Fibroblast of mammary gland (primary cell): ENCODE data around the gene NR1H2.

ENCODE experiments used
- DNase-seq: peaks from one replicate; pipeline ENCODE4 v3.0.0-alpha.2; 2010; ENCODE audit warnings: low read depth
- H3K4me3 ChIP-seq: 2 replicates; pipeline ENCODE4 v1.5.1; 2011; ENCODE audit warnings: low read depth, mild to moderate bottlenecking, low read length, moderate library complexity; ENCODE audit not compliant: control insufficient read depth
- CTCF ChIP-seq: conservative IDR thresholded peaks from 2 replicates; pipeline ENCODE4 v1.5.1; 2011; ENCODE audit warnings: low read depth, low read length, inconsistent platforms; ENCODE audit not compliant: control insufficient read depth, insufficient read depth

NR1H2 gene

GRCh38 chr19:50422397-50423278 lies 46.4 kb downstream of the NR1H2 start:
- TF ChIP-seq CTCF = no peak
- no peak overlapping the region for H3K4me3 ChIP-seq
- DNase-seq = no peak

GRCh38 chr19:50423279-50424113 lies 47.2 kb downstream of the NR1H2 start:
- no peak for TF ChIP-seq CTCF
- H3K4me3 ChIP-seq = no peak overlapping the region
- DNase-seq = no peak

- no peak for DNase-seq
- H3K4me3 ChIP-seq = no peak overlapping the region
- TF ChIP-seq CTCF = no peak
Observed at GRCh38 chr19:50425581-50425980, 49.3 kb downstream of the NR1H2 start.

- peak overlapping the region; percentile 7 for H3K4me3 ChIP-seq
- no peak for TF ChIP-seq CTCF
- DNase-seq = no peak
Observed at GRCh38 chr19:50427318-50427925, 51.2 kb downstream of the NR1H2 start.

- DNase-seq = peak; percentile 70
- no peak for TF ChIP-seq CTCF
- peak overlapping the region; percentile 7 for H3K4me3 ChIP-seq
Observed at GRCh38 chr19:50427997-50428425, 51.8 kb downstream of the NR1H2 start.

- no peak overlapping the region for H3K4me3 ChIP-seq
- no peak for TF ChIP-seq CTCF
- DNase-seq = no peak
Observed at GRCh38 chr19:50428772-50429463, 52.7 kb downstream of the NR1H2 start.
